ENCODE results near the gene NID1.

DNA sequence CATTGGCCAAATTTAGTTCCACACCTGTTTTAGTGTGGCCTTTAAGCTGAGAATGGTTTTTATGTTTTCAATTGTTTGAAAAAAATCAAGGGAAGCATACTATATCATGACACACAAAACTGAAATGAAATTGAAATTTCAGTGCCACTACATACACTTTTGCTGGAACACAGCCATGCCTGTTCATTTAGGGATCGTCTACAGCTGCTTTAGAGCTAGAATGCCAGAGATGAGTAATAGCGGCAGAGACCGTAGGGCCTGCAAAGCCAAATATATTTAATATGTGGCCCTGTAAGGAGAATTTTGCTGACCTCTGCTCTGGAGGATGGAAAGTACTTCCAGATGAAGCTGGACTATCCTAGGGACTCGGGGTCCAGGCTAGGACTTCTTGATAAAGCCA, 135.7 kb downstream of the NID1 start:
- TF ChIP-seq, protein P1, sequence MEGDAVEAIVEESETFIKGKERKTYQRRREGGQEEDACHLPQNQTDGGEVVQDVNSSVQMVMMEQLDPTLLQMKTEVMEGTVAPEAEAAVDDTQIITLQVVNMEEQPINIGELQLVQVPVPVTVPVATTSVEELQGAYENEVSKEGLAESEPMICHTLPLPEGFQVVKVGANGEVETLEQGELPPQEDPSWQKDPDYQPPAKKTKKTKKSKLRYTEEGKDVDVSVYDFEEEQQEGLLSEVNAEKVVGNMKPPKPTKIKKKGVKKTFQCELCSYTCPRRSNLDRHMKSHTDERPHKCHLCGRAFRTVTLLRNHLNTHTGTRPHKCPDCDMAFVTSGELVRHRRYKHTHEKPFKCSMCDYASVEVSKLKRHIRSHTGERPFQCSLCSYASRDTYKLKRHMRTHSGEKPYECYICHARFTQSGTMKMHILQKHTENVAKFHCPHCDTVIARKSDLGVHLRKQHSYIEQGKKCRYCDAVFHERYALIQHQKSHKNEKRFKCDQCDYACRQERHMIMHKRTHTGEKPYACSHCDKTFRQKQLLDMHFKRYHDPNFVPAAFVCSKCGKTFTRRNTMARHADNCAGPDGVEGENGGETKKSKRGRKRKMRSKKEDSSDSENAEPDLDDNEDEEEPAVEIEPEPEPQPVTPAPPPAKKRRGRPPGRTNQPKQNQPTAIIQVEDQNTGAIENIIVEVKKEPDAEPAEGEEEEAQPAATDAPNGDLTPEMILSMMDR (conservative IDR thresholded peaks at IDR 0.05; ENCODE audit: low read depth, low read length), result no peak
- no peak for TF ChIP-seq EZH2 (IDR thresholded peaks at IDR 0.05; ENCODE audit: low read length, unreplicated experiment)
